MM.1S (cell line): ENCODE data around the gene ZBED2.

Source experiments
- DNase-seq: peaks from one replicate; pipeline ENCODE4 v3.0.0-alpha.2; 2015
- H2AFZ ChIP-seq: fragments of 300-600 bp; sonication (generic); 2 replicates; pipeline ENCODE4 v1.6.0; 2016; ENCODE audit warnings: antibody characterized with exemption, low read length
- H3F3A ChIP-seq: fragments of 300-600 bp; sonication (generic); 2 replicates; pipeline ENCODE4 v1.6.1; 2016; ENCODE audit warnings: mild to moderate bottlenecking, antibody characterized with exemption, low read length, moderate library complexity, mixed read lengths; ENCODE audit not compliant: insufficient read depth
- H3K27ac ChIP-seq: fragments of 300-600 bp; sonication (generic); 2 replicates; pipeline ENCODE4 v1.5.1; 2016; ENCODE audit warnings: mild to moderate bottlenecking, low read length
- H3K27me3 ChIP-seq: fragments of 300-600 bp; sonication (generic); replicated peaks from 2 replicates; pipeline ENCODE4 v1.6.0; 2016; ENCODE audit warnings: low read length; ENCODE audit not compliant: insufficient read depth
- H3K36me3 ChIP-seq: fragments of 300-600 bp; sonication (generic); replicated peaks from 2 replicates; pipeline ENCODE4 v1.6.1; 2016; ENCODE audit warnings: mild to moderate bottlenecking, low read length, mixed read lengths; ENCODE audit not compliant: insufficient read depth
- H3K4me1 ChIP-seq: fragments of 300-600 bp; sonication (generic); 2 replicates; pipeline ENCODE4 v1.6.1; 2016; ENCODE audit warnings: low read length, mixed read lengths
- H3K4me2 ChIP-seq: fragments of 300-600 bp; sonication (generic); 2 replicates; pipeline ENCODE4 v1.6.0; 2016; ENCODE audit warnings: low read depth, low read length
- H3K4me3 ChIP-seq: fragments of 300-600 bp; sonication (generic); 2 replicates; pipeline ENCODE4 v1.5.1; 2016; ENCODE audit warnings: low read length, mixed read lengths
- H3K79me2 ChIP-seq: fragments of 300-600 bp; sonication (generic); 2 replicates; pipeline ENCODE4 v1.6.1; 2016; ENCODE audit warnings: mixed run types, low read length, mixed read lengths
- H3K9ac ChIP-seq: fragments of 300-600 bp; sonication (generic); 2 replicates; pipeline ENCODE4 v1.6.1; 2016; ENCODE audit warnings: low read length, mixed read lengths
- H3K9me2 ChIP-seq: fragments of 300-600 bp; sonication (generic); replicated peaks from 2 replicates; pipeline ENCODE4 v1.6.1; 2016; ENCODE audit warnings: mild to moderate bottlenecking, low read length, mixed read lengths; ENCODE audit not compliant: insufficient read depth
- H3K9me3 ChIP-seq: fragments of 300-600 bp; sonication (generic); replicated peaks from 2 replicates; pipeline ENCODE4 v1.6.1; 2016; ENCODE audit warnings: mild to moderate bottlenecking, low read length, mixed read lengths; ENCODE audit not compliant: insufficient read depth
- H4K20me1 ChIP-seq: fragments of 300-600 bp; sonication (generic); 2 replicates; pipeline ENCODE4 v1.6.1; 2016; ENCODE audit warnings: mild to moderate bottlenecking, low read length, moderate library complexity, mixed read lengths; ENCODE audit not compliant: insufficient read depth
- CTCF ChIP-seq: fragments of 300-600 bp; sonication (generic); IDR thresholded peaks from 2 replicates; pipeline ENCODE4 v1.5.1; 2016; ENCODE audit warnings: antibody characterized with exemption, low read length, mixed read lengths
- EZH2 ChIP-seq: fragments of 300-600 bp; sonication (generic); optimal IDR thresholded peaks from 2 replicates; pipeline ENCODE3; 2017; ENCODE audit warnings: low read depth, mild to moderate bottlenecking, antibody characterized with exemption, low read length, mixed read lengths
- EZH2phosphoT487 ChIP-seq: fragments of 300-600 bp; sonication (generic); IDR thresholded peaks from 2 replicates; pipeline ENCODE4 v1.6.1; 2018; ENCODE audit warnings: antibody characterized with exemption, low read length

ZBED2 gene

GRCh38 chr3:111617912-111618601 lies 22.9 kb upstream of the ZBED2 start:
- no peaks in the 10 kb centered on the region for H4K20me1 ChIP-seq
- H3K9me3 ChIP-seq, result no peaks in the 10 kb centered on the region
- no peak overlapping the region for H2AFZ ChIP-seq
- H3K4me2 ChIP-seq, result no peak overlapping the region
- H3K27ac ChIP-seq, result no peak overlapping the region
- no peaks in the 10 kb centered on the region for H3F3A ChIP-seq
- no peaks in the 10 kb centered on the region for H3K4me1 ChIP-seq
- no peak for DNase-seq
- H3K79me2 ChIP-seq, result no peaks in the 10 kb centered on the region
- no peak overlapping the region for H3K4me3 ChIP-seq
- H3K9me2 ChIP-seq, result no peaks in the 10 kb centered on the region
- H3K36me3 ChIP-seq, result no peaks in the 10 kb centered on the region
- no peak overlapping the region for H3K9ac ChIP-seq
- H3K27me3 ChIP-seq, result no peaks in the 10 kb centered on the region
- TF ChIP-seq EZH2phosphoT487, result no peak
- no peak for TF ChIP-seq EZH2
- no peak for TF ChIP-seq CTCF

DNA sequence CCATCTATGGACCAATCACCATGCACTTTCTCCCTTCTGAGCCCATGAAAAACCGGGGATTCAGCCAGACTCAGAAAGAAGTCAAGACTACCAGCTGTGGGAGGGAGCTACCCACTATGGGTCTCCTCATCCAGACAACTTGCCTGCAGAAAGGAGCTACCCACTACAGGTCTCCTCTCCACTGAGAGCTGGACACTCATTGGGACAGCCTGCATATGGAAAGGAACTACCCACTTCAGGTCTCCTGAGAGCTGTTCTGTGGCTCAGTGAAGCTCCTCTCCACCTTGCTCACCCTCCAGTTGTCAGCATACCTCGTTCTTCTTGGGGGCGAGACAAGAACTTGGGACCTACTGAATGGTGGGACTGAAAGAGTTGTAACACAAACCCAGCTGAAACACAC lies 22.3 kb upstream of the ZBED2 start:
- TF ChIP-seq CTCF, result no peak
- TF ChIP-seq EZH2, result no peak
- TF ChIP-seq EZH2phosphoT487, result no peak
- no peak overlapping the region for H3K4me3 ChIP-seq
- no peaks in the 10 kb centered on the region for H3K36me3 ChIP-seq
- H3K9ac ChIP-seq, result no peak overlapping the region
- H2AFZ ChIP-seq, result no peak overlapping the region
- H3K4me1 ChIP-seq, result no peaks in the 10 kb centered on the region
- H4K20me1 ChIP-seq, result no peaks in the 10 kb centered on the region
- no peaks in the 10 kb centered on the region for H3K79me2 ChIP-seq
- no peak overlapping the region for H3K27ac ChIP-seq
- DNase-seq, result no peak
- H3K27me3 ChIP-seq, result no peaks in the 10 kb centered on the region
- H3F3A ChIP-seq, result no peaks in the 10 kb centered on the region
- H3K9me3 ChIP-seq, result no peaks in the 10 kb centered on the region
- H3K4me2 ChIP-seq, result no peak overlapping the region
- H3K9me2 ChIP-seq, result no peaks in the 10 kb centered on the region

DNA sequence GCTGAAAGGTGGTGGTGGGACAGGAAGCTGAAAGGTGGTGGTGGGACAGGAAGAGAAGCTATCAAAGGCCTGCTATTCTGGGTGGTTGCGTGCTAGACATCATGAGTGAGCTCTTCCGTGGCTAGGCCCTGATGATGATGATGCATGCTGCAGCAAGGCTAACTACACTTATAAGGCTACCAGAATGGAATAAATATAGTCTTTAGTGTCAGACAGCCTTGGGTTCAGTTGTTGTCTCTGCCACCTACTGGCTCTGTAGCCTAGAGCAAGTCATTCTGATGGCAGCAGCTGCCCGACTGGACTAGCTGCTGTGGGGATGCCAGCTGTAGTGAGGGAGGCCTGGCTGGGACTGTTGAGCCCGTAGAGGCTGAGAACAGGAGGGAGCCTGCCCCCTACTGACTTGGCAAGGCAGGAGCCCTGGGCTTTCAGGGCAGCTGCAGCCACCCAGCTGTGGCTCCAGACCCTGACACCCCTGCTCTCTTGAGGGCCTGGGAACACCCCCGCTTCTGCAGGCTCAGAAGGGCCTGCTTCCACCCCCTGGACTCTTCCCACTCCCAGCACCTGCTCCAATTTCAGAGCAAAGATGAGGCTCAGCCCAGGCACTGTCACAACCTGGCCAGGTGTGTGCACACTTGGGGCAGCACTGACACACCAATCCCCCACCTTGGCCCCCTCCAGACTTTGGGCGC lies 21.4 kb upstream of the ZBED2 start:
- Histone ChIP-seq H3K9me3 (no peaks in the 10 kb centered on the region), H3K9me2 (no peaks in the 10 kb centered on the region), H3K4me1 (no peaks in the 10 kb centered on the region), H3K9ac (no peak overlapping the region), H3K27me3 (no peaks in the 10 kb centered on the region), H3K4me2 (no peak overlapping the region), H3K27ac (no peak overlapping the region), H3K79me2 (no peaks in the 10 kb centered on the region), H3F3A (no peaks in the 10 kb centered on the region), H3K36me3 (no peaks in the 10 kb centered on the region), H2AFZ (no peak overlapping the region), H4K20me1 (no peaks in the 10 kb centered on the region), H3K4me3 (no peak overlapping the region)
- DNase-seq, result no peak
- no peak for TF ChIP-seq EZH2phosphoT487
- TF ChIP-seq CTCF, result no peak
- no peak for TF ChIP-seq EZH2
